ENCODE measurements around the gene ACSM6.
"Not testable (repeated sequence)": the region's sequence is repeated elsewhere in the genome, so short reads cannot be mapped to it uniquely, and the experiment has no call there.

Gene ACSM6

GRCh38 chr10:95214369-95214768 lies 20.3 kb downstream of the ACSM6 start:
- in situ Hi-C loops (cut with HindIII; ENCODE audit: low sequenced_read_pairs), result no loop called here

GRCh38 chr10:95214793-95215192 lies 20.8 kb downstream of the ACSM6 start:
- in situ Hi-C loops (cut with HindIII; ENCODE audit: low sequenced_read_pairs), result no loop called here

GRCh38 chr10:95217476-95217875 lies 23.4 kb downstream of the ACSM6 start:
- in situ Hi-C loops (cut with HindIII; ENCODE audit: low sequenced_read_pairs), result no loop called here

- in situ Hi-C loops (cut with HindIII; ENCODE audit: low sequenced_read_pairs), result no loop called here
Measured at GRCh38 chr10:95220539-95220938, 26.5 kb downstream of the ACSM6 start.

- in situ Hi-C loops (cut with HindIII; ENCODE audit: low sequenced_read_pairs), result no loop called here
Measured at GRCh38 chr10:95221124-95221523, 27.1 kb downstream of the ACSM6 start.

GRCh38 chr10:95225136-95225535 lies 31.1 kb downstream of the ACSM6 start:
- in situ Hi-C loops (cut with HindIII; ENCODE audit: low sequenced_read_pairs), result no loop called here

GRCh38 chr10:95228934-95229723 lies 35.1 kb downstream of the ACSM6 start:
- in situ Hi-C loops (cut with HindIII; ENCODE audit: low sequenced_read_pairs), result not testable (repeated sequence)

- in situ Hi-C loops (cut with HindIII; ENCODE audit: low sequenced_read_pairs), result loop anchor here (5.0 kb wide), 1 partner anchor 93 kb away; no protein-coding TSS in a partner anchor
Measured at GRCh38 chr10:95229724-95230627, 35.9 kb downstream of the ACSM6 start.

GRCh38 chr10:95230677-95231586 lies 36.9 kb downstream of the ACSM6 start:
- in situ Hi-C loops (cut with HindIII; ENCODE audit: low sequenced_read_pairs), result loop anchor here (5.0 kb wide), 1 partner anchor 94 kb away; no protein-coding TSS in a partner anchor

- in situ Hi-C loops (cut with HindIII; ENCODE audit: low sequenced_read_pairs), result loop anchor here (5.0 kb wide), 1 partner anchor 96 kb away; no protein-coding TSS in a partner anchor
Measured at GRCh38 chr10:95233377-95234034, 39.5 kb downstream of the ACSM6 start.

- in situ Hi-C loops (cut with HindIII; ENCODE audit: low sequenced_read_pairs), result loop anchor here (5.0 kb wide), 1 partner anchor 98 kb away; no protein-coding TSS in a partner anchor
Measured at GRCh38 chr10:95234951-95235350, 40.9 kb downstream of the ACSM6 start.

GRCh38 chr10:95235676-95236067 lies 41.6 kb downstream of the ACSM6 start:
- in situ Hi-C loops (cut with HindIII; ENCODE audit: low sequenced_read_pairs), result no loop called here

GRCh38 chr10:95236068-95236903 lies 42.2 kb downstream of the ACSM6 start:
- in situ Hi-C loops (cut with HindIII; ENCODE audit: low sequenced_read_pairs), result no loop called here

GRCh38 chr10:95237376-95238170 lies 43.5 kb downstream of the ACSM6 start:
- in situ Hi-C loops (cut with HindIII; ENCODE audit: low sequenced_read_pairs), result no loop called here

- in situ Hi-C loops (cut with HindIII; ENCODE audit: low sequenced_read_pairs), result loop anchor here (5.0 kb wide), 1 partner anchor 53 kb away; no protein-coding TSS in a partner anchor
Measured at GRCh38 chr10:95240096-95240495, 46.1 kb downstream of the ACSM6 start.

- in situ Hi-C loops (cut with HindIII; ENCODE audit: low sequenced_read_pairs), result loop anchor here (5.0 kb wide), 1 partner anchor 54 kb away; no protein-coding TSS in a partner anchor
Measured at GRCh38 chr10:95240811-95241210, 46.8 kb downstream of the ACSM6 start.

- in situ Hi-C loops (cut with HindIII; ENCODE audit: low sequenced_read_pairs), result loop anchor here (5.0 kb wide), 1 partner anchor 54 kb away; no protein-coding TSS in a partner anchor
Measured at GRCh38 chr10:95241533-95241932, 47.5 kb downstream of the ACSM6 start.

Measured in endothelial cell of hepatic sinusoid (primary cell).